HG03039 (cell line): ENCODE measurements around the gene FAAP100.
A peak's percentile ranks its signal among the peaks of the same experiment; 100 is the strongest.

ENCODE experiments used
- ATAC-seq: cut with Tn5 transposase; IDR thresholded peaks from one replicate; pipeline ENCODE4 v1.9.1; 2021; ENCODE audit warnings: mild to moderate bottlenecking, moderate library complexity; ENCODE audit not compliant: unreplicated experiment

The FAAP100 gene

DNA sequence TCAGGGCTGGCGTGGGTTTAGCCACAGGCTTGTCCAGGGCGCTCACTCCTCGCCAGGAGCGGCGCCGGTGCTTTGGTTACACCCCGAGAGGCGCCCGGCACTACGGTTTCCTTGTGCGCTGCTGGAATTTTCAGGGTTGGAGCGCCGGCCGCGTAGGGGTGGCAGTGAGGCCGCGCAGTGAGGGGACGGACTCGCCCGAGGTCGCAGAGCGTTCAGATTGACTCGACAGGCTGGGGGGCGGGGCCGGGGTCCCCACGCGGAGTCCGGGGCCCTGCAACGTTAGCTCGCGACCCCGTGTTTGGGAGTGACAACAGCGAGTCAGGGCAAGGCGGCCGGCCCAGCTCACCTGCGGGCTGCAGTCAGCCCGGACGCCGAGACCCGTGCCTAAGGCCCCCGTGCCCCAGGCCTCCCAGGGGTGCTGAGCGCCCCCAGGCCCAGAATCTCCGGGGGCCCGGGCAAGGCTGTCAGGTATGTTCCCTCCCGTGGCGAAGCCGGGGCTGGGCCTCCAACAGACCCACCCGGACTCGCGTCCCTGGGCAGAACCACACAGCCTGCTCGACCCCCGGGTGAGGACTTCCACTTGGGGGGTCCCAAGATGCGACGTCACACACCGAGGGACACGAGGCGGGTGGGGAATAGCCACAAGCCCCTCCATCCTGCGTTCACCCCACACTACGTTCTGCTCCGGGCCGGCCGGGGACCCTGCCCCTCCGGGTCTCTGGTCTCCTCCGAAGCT lies 38.2 kb downstream of the FAAP100 start:
- no peak for ATAC-seq

DNA sequence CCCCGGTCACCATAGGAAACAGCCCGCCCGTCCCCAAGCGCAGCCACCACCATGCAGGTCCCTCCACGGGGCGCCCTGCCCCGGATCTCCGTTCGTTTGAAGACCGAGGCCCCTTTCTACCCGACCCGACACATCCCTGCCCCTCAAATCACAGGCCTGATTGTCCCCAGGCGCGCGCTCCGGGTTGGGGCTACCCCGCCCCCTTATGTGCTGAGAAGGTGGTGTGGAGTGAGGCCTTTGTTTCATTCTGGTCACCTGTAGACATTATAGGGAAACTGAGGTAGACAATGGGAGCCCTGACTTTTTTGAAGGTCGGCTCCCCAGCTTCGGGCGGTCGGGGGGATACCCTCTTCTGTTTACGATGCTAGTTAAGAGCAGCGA lies 38.8 kb downstream of the FAAP100 start:
- no peak for ATAC-seq

DNA sequence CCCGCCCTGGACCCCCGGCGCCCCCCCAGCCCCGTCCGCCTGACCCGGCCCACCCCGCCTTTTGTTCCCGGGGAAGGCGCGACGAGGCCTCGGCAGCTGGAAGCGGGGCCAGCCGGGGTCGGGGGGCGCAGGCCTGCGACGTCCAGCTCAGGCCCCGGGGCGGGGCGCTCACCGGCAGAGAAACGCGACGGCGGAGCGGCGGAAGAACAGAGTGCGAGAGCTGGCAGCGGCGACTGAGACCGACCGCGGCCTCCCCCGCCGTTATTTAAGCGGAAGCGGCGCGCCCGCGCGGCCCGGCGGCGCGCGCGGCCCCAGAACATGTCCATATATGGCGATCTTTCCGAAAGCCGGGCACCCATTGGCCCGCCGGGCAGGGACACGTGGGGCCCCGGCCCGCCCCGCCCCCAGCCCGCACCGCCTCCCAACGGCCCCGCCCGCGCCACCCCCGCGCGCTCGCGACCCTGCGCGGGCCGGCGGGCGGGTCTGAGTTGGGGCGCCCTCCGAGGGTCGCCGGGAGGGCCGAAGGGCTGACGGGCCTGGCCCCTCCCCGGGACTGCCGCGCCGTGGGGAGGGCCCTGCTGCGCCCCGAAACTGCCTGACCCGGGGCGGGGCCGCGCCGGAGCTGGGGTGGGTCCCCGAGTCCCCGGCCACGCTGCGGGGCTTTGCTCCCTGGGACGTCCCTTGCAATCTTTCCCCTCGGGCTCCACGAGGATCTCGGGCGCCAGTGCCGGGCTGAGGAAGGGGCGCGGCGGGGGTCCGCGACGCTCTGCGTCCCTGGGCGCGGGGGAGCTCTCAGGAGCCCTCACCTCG lies 39.4 kb downstream of the FAAP100 start, which contains the start of gene ACTG1:
ACTG1 (minus strand) TSS at position 238 of the 810 bp plus-strand sequence. CDS start 445 bp downstream, outside the sequence.
- peak; percentile 44 for ATAC-seq

DNA sequence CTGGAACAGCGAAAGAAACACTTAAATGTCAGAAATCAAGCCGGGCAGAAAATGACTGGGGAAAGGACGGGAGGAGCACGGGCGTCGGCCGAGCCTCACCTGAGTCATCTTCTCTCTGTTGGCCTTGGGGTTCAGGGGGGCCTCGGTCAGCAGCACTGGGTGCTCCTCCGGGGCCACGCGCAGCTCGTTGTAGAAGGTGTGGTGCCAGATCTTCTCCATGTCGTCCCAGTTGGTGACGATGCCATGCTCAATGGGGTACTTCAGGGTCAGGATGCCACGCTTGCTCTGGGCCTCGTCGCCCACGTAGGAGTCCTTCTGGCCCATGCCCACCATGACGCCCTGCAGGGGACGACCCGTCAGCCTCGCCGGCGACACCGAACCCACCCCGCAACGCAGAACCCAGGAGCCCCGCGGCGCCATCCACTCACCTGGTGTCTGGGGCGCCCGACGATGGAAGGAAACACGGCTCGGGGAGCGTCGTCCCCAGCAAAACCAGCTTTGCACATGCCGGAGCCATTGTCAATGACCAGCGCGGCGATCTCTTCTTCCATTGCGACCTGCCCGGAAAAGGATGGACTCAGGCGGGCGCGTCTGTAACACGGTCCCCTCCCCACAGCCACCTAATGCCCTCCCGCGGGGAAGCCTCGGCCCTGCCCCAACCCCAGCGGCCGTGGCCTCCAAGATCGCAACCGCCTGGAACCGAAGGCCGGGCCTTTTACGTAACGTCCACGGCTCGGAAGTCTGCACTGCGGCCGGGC lies 40.2 kb downstream of the FAAP100 start:
- no peak for ATAC-seq

DNA sequence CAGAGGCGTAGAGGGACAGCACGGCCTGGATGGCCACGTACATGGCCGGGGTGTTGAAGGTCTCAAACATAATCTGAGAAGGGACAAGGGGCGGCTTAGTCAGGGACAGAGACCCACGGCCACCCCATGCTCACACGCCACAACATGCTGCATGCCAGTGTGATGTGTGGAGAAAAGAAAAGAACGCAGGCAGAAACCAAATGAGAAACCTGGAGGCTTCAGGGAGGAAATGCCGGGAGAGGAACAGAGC lies 40.7 kb downstream of the FAAP100 start:
- no peak for ATAC-seq

DNA sequence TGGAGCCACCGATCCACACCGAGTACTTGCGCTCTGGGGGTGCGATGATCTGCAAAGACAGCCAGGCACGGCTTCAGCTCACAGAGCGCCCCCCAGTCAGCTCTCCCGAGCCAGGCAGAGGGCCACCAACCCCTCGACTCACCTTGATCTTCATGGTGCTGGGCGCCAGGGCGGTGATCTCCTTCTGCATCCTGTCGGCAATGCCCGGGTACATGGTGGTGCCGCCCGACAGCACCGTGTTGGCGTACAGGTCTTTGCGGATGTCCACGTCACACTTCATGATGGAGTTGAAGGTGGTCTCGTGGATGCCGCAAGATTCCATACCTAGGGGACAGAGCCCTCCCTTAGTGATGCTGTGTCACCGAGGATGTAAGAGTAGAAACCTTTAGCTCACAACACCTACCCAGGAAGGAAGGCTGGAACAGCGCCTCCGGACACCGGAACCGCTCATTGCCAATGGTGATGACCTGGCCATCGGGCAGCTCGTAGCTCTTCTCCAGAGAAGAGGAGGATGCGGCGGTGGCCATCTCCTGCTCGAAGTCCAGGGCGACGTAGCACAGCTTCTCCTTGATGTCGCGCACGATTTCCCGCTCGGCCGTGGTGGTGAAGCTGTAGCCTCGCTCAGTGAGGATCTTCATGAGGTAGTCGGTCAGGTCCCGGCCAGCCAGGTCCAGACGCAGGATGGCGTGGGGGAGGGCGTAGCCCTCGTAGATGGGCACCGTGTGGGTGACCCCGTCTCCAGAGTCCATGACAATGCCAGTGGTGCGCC lies 41.2 kb downstream of the FAAP100 start:
- no peak for ATAC-seq

DNA sequence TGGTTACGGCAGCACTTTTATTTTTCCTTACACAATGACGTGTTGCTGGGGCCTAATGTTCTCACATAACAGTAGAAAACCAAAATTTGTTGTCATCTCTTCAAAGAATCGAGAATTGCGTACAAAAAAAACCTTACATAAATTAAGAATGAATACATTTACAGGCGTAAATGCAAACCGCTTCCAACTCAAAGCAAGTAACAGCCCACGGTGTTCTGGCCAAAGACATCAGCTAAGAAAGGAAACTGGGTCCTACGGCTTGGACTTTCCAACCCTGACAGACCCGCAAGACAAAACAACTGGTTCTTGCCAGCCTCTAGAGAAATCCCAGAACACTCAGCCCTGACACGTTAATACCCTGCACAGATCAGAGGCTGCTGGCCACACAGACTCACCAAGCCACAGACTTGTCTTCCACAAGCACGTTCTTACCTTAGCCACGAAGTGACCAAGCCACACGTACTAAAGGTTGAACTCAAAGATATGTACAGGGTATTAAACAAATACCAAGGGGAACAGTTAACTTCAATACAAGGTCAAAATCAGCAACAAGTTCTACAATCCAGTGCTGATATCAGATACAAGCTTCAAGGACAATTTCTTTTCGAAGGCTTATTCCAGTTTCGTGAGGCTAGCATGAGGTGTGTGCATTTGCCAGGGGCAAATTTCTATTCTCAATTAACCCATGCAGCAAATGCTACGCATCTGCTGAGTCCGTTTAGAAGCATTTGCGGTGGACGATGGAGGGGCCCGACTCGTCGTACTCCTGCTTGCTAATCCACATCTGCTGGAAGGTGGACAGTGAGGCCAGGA lies 42.0 kb downstream of the FAAP100 start:
- no peak for ATAC-seq

DNA sequence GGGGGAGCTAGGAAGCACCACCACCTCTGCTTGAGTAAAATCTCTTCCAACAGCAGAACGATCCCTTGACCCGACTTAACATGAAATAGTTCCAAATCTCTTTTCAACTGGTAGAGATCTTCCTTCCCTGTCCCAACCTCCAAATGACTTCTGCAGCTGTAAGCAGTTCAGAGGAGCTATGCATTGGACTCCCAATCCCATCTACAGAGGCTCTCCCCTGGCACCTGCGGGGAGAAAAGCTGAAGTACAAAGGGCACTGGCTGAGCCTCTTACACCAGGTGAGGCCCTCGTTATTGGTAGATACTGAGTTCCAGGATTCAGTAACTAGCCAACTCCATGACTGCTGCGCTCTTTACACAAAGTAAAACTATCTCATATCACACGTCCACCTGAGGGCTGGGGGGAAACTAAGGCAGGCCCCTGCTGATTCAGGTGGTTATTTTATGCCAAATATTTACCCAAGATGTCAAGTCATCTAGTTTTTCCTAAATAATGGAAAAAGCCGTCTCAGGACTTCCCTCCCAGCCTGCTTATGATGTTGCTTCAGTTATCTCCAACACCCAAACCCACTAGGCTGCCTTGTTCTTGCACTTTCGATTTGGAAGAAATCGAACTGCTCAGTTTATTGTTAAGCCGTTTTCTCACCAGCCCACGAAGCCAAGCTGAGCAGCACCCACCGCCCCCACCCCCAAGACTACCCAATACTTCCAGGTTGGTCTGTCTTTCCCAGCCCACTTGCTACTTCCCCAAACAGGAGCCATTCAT lies 42.8 kb downstream of the FAAP100 start:
- ATAC-seq = no peak

DNA sequence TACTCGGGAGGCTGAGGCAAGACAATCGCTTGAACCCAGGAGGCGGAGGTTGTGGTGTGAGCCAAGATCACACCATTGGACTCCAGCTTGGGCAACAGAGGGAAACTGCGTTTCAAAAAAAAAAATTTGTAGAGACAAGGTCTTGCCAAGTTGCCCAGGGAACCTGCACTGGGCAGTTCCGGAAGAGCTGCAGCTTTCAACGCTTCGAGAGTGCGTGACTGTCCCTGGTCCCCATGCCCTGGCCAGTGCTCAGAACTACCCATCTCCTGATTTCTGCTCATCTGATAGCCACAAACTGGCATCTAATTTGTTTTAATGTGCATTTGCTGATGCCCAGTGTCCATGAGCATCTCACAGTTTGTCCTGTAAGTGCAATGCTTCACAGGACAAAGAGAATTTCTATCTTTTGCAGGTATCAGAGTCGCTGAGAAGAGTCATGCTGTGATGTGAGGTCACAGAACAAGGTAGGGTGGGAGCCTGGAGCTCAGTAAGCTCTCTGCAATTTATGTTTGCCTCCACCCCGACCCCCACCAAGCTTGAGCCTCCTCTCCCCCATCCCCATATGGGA lies 43.4 kb downstream of the FAAP100 start:
- ATAC-seq = no peak

DNA sequence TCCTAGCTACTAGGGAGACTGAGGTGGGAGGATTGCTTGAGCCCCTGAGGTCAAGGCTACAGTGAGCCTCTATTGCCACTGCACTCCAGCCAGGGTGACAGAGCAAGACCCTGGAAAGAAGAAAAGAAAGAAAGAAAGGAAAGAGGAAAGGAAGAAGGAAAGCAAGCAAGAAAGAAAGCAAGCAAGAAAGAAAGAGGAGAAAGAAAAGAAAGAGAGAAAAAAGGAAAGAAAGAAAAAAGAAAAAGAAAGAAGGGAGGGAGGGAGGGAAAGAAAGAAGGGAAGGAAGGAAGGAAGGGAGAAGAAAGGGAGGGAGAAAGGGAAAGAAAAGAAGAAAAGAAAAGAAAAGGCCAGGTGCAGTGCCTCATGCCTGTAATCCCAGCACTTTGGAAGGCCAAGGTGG lies 48.5 kb downstream of the FAAP100 start:
- no peak for ATAC-seq

DNA sequence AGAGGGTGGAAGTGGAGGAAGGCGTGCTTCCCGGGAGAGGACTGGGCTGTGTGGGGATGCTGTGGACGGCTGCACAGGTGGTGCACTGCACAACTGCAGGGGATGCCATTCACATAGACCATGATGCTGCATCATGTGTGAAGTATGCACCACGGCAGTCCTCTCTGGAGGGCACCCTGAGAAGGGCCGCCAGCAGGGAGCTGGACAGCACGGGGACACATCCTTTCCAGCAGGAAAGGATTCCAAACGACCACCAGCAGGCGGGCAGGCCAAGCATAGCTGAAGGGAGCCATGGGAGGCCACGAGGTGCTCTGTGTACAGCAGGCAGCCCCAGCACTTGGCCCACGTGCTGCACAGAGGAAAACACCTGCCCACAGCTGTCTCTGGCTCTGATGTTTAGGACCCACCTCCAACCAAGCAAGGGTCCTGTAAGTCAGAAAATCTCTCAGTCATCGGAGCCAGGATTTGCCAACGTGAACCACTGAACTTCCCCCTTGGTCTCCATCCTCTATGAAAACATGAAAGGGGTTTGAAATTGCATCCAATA lies 49.6 kb downstream of the FAAP100 start:
- no peak for ATAC-seq

DNA sequence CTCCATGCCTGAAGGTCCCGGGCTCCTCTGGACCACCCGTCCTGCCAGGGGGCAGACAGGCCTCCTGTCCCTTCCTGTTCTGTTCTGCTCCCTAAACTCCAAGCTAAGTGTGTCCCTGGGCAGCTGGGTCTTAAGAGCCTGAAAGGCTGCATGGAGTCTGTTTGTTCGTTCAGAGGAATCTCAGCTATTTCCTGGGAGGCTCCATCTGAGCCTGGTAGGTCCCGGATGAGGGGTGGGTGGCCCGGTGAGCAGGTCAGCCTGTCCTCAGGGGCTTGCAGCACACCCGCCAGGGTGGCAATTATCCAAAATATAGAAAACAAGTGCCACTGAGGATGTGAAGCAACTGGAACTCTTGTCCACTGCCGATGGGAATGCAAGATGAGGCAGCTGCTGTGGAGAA lies 52.1 kb downstream of the FAAP100 start:
- ATAC-seq = no peak

DNA sequence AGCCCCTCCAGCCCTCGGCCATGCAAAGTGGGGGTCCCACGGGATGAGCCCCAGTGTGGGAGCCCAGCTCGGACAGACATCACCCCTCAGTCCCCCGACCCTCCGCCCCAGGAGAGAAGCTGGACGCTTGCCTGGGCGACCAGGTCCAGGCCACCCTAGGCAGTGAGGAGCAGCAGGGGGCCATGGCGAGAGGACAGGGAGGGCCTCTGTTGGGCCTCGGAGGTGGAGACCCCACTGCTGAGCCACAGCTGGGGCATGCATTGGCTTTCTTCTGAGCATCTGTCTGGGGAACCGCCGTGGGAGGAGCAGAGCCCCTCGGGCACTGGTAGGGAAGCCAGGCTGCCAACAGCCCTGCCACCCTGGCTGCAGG lies 52.6 kb downstream of the FAAP100 start:
- no peak for ATAC-seq

DNA sequence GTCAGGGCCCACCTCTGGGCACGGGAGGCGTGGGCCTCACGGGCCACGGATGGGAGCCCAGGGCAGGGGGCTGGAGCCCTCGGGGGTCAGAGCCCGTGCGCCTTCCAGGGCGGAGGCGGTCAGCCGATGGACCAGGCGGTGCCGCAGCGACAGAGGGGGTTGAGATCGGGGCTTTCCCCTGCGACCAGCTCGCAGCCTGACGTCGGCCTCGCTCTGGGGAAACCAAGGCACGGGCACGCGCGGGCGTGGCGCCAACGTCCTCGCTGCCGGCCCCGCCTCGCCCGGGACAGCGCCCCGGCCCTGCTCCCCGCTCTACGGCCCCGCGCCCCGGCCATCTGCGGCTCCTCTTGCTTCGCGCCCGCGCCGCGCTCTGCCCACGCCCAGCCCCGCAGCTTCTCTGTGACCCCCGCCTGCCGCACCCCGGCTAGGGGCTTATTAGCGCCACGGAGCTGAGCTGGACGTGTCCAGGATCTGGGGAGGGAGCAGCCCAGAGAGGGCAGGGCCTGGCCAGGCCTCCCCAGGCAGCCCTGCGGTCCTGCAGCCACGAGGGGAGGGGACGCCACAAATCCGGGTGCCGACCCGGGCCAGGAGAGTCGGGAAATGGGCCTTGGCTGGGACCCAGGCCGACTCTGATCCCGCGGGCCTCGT lies 53.1 kb downstream of the FAAP100 start:
- no peak for ATAC-seq

DNA sequence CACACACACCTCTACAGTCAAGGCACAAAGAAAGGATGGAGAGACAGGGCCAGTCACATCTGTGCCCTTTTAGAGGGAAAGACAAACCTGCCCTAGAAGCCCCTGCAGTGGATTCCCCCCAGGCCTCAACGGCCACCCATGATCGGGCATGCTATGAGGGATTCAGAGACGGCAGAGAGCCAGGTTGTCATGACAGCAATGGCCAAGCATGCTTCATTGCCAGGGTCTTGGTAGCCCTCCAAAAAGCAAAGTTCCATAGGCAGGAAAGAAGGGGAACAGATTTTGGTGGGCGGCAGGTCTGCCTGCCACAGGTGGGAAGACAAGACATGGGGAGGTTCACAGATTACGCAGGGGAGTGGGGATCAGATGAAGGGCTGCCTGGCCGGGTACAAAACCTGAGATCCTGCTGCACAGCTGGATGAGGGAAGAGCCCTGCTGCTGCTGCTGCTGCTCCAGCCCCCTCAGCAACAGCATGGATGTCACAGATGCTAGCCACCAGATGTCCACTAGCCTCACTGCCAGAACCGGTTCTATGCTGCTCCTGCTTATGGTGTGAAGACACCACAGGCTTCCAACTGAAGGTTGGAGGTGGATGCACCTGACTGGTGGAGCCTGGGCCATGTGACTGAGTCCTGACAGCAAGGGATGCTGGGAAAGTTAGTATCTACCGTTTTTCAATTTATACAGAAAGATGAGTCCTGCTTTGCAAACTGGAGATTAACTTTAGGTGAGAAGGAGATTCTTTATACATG lies 57.4 kb downstream of the FAAP100 start:
- no peak for ATAC-seq

DNA sequence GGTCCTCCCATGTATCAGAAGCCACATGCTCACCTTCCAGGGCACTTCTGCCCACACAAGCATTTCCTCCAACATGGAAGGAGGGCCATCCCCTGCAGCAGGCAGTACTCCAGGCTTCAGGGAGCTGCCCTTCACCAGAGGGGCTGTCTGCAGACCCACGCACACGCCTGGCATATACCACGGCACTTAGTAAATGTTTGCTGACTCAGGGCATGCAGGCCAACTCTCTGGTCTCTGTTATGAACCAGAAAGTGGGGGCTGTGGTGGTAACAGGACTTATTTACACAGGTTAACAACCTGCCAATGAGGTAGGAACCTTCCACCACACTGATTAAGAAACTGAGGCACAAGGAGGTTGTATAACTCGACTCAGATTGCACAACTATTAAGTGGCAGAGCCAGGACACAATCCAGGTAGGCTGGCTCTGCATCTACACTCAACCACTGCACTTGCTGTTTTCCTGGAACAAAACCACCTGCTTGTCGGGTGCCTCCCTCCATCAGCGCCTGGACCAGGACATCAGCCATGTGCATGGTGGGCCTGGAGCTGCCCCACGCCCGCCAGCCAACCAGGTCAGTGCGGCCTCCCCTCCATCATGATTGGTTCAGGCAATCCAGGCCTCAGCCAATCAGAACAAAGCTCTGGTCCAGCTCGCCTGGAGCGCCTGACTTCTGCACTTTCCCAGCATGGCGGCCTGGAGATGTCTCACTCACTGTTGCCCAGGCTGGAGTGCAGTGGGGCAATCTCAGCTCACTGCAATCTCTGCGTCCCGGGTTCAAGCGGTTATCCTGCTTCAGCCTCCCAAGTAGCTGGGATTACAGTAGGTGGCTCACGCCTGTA lies 58.7 kb downstream of the FAAP100 start:
- ATAC-seq = no peak

DNA sequence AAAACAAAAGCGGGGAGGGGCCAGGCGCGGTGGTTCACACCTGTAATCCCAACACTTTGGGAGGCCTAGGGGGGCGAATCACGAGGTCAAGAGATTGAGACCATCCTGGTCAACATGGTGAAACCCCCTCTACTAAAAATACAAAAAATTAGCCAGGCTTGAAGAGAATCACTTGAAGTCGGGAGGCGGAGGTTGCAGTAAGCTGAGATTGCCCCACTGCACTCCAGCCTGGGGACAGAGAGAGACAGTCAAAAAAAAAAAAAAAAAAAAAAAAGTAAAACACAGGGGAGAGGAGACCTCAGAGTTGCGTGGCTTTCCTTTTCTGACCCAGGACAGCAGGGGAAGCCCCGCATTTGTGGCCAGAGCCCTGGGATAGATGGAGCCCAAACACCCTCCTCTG lies 59.4 kb downstream of the FAAP100 start:
- no peak for ATAC-seq
